Measurements from ENCODE around the gene SKI. TPM values are rescaled to one million over a fixed set of nuclear protein-coding genes. Genes with fewer than 3 reads are reported as not detected.

The SKI gene
- total and polyA plus RNA-seq, 7 donors = 7.7 to 32.1 (median 21.4) TPM

- 52 to 72% (median 53%) methylated on average over 19 of the region's 19 CpGs for WGBS, 3 donors
- H3K27ac ChIP-seq = no peak overlapping the region
- H3K27me3 ChIP-seq (ENCODE audit: insufficient read depth in 3 of 3, low read length in 2 of 3) = no peaks in the 10 kb centered on the region
- peaks cover 76% of the 10 kb centered on the region for H3K4me1 ChIP-seq
- TF ChIP-seq CTCF (IDR thresholded peaks at IDR 0.05) = peak; percentile 10
- intact Hi-C loops (cut with DNase I) = loop anchor here in 1 of 2 donors (10.0 kb wide), 1 partner anchor 67 kb away; no protein-coding TSS in a partner anchor
- ATAC-seq = peak in 1 of 4 donors; percentile 16
- peak in 1 of 2 donors; percentile 47 for DNase-seq
- H3K36me3 ChIP-seq (ENCODE audit: insufficient read depth in 1 of 2, low read depth in 1 of 2) = peaks cover 0 to 5% of the 10 kb centered on the region in 2 donors
- no peak overlapping the region for H3K4me3 ChIP-seq
- no peaks in the 10 kb centered on the region for H3K9me3 ChIP-seq
Measured at GRCh38 chr1:2237773-2238172, 9.7 kb downstream of the SKI start.

DNA sequence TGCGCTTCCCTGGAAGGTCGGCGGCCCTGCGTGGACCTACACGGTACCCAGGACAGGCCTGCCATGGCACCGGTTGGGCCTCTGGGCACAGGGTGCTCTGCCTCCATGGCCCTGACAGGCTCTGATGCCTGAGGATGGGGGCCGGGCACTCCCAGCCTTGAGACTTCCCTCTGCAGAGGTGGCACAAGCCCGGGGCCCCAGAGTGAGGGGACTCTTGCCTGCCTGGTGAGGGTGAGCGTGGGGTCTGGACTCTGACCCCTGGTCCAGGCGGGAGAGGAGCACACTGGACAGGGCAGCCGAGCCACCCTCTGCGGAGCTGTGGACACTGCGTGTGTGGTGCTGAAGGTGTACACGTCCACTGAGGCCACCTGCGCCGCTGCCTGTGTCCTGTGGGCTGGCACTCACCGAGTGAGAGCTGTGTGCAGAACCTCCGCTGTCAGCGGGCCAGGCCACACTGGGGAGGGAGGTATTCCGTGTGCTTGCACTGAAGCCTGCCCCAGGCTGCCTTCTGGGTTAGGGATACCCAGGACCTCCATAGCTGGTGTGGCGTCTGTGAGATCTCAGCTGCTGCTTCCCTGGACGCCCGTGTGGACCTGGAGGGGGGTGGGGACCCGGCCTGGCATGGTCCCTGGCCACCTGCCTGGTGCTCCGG is 10.4 kb downstream of the SKI start:
- no peak overlapping the region for H3K4me3 ChIP-seq
- no peaks in the 10 kb centered on the region for H3K9me3 ChIP-seq
- TF ChIP-seq CTCF (IDR thresholded peaks at IDR 0.05) = no peak
- ATAC-seq = peak in 1 of 4 donors; percentile 38
- WGBS, 3 donors = 57 to 68% (median 58%) methylated on average over 25 of the region's 25 CpGs
- H3K27me3 ChIP-seq (ENCODE audit: insufficient read depth in 3 of 3, low read length in 2 of 3) = no peaks in the 10 kb centered on the region
- H3K4me1 ChIP-seq = peaks cover 77% of the 10 kb centered on the region
- no peak overlapping the region for H3K27ac ChIP-seq
- intact Hi-C loops (cut with DNase I) = loop anchor here in 1 of 2 donors (10.0 kb wide), 1 partner anchor 66 kb away; no protein-coding TSS in a partner anchor
- DNase-seq = peak in 1 of 2 donors; percentile 22
- peaks cover 0 to 5% of the 10 kb centered on the region in 2 donors for H3K36me3 ChIP-seq (ENCODE audit: insufficient read depth in 1 of 2, low read depth in 1 of 2)

DNA sequence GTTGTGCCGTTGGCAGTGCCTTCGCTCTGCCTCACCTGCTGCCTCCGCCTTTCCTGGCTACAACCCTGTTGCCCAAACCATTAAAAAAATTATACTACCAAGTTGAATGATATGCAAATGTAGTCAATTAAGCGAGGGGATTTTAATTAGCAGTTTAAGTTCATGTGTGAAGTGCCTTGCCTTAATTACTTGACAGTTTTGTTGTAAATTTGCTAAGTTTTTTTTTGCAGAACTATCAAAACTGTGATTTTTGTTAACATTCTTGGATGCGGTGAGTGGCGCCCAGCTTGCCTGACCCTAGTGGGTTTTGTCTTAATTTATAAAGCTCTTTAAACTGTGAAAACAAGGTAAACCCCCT is 10.9 kb downstream of the SKI start:
- WGBS, 3 donors = 63 to 77% (median 68%) methylated on average over 6 of the region's 6 CpGs
- H3K36me3 ChIP-seq (ENCODE audit: insufficient read depth in 1 of 2, low read depth in 1 of 2) = peaks cover 0 to 5% of the 10 kb centered on the region in 2 donors
- no peak overlapping the region for H3K4me3 ChIP-seq
- H3K9me3 ChIP-seq = no peaks in the 10 kb centered on the region
- no peaks in the 10 kb centered on the region for H3K27me3 ChIP-seq (ENCODE audit: insufficient read depth in 3 of 3, low read length in 2 of 3)
- no peak overlapping the region for H3K27ac ChIP-seq
- ATAC-seq (no peak), DNase-seq (no peak)
- TF ChIP-seq CTCF (IDR thresholded peaks at IDR 0.05) = no peak
- peaks cover 76% of the 10 kb centered on the region for H3K4me1 ChIP-seq
- intact Hi-C loops (cut with DNase I) = loop anchor here in 1 of 2 donors (10.0 kb wide), 1 partner anchor 66 kb away; no protein-coding TSS in a partner anchor

DNA sequence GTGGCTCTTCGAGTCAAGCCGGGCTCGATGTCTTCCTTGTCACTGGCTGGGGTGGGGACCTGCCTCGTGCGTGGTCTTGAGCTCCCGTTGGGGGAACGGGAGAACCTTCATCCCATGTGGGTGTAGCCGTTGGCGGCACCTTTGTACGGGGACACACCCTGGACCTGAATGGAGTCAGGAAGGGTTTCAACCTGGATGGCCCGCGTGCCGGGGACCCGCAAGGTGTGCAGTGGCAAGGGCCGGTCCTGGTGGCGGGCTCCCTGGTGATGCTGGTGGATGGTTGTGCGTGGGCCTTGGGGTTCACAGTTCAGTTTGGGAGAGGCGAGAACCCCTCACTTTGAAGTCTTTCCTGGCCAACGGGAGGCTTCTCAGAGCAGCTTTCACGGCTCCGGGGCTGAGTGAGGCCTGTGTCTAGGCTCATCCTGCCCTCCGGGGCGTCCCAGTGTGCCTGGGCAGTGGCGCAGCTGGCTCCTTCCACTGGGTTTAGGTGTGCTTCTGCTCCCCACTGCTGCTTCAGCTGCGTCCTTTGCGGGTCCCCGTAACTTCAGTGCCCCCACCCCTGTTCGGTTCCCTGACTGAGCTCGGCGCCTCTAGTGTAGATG is 11.4 kb downstream of the SKI start:
- intact Hi-C loops (cut with DNase I) = loop anchor here in 1 of 2 donors (10.0 kb wide), 1 partner anchor 65 kb away; no protein-coding TSS in a partner anchor
- Histone ChIP-seq H3K4me1 (peaks cover 71% of the 10 kb centered on the region), H3K27ac (no peak overlapping the region), H3K9me3 (no peaks in the 10 kb centered on the region), H3K36me3 (ENCODE audit: insufficient read depth in 1 of 2, low read depth in 1 of 2) (peaks cover 0 to 5% of the 10 kb centered on the region in 2 donors), H3K4me3 (no peak overlapping the region), H3K27me3 (ENCODE audit: insufficient read depth in 3 of 3, low read length in 2 of 3) (no peaks in the 10 kb centered on the region)
- no peak for DNase-seq
- no peak for TF ChIP-seq CTCF (IDR thresholded peaks at IDR 0.05)
- 87 to 90% (median 88%) methylated on average over 30 of the region's 30 CpGs for WGBS, 3 donors
- no peak for ATAC-seq
